ENCODE results near the gene CBR3. TPM values are rescaled to one million over a fixed set of nuclear protein-coding genes. Genes with fewer than 3 reads are reported as not detected.
"Not testable (repeated sequence)": the region's sequence is repeated elsewhere in the genome, so short reads cannot be mapped to it uniquely, and the experiment has no call there.

Gene CBR3
- total and polyA plus RNA-seq, 2 donors (not counting 3 experiments of a cell fraction or from before 2014, with no cell fraction given) = 9.7 to 13.3 TPM

DNA sequence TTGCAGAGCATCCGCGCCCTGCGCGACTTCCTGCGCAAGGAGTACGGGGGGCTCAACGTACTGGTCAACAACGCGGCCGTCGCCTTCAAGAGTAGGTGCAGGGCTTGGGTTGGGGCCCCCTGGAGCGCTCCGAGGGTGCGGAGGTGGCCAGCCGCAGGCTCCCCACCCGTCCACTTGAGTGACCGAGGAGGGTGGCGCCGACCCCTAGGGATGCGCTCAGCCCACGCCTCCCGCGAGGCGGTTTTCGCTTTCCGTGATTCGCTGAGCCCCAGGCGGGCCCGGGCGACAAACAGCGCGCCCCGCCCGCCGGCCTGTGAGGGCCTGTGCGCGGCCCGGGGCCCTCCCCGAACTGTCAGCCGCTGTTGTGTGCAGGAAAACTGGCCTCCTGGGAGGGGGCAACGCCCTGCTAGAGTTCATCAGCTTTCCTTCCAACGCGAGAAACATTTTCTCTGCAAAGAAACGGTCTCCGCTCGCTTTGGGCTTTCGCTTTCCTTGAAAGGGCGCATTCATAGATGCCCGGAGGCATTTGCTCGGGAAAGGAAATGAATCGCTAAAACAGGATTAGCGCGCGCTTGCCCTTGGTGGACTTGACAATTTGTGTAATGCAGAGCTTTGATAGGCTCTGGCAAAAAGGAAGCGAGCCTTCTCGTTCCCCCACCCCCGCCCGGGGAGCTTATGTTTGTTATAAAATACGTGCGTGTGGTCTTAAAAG, 668 bp downstream of the CBR3 start:
- H3K4me2 ChIP-seq (ENCODE audit: insufficient read depth, low read length) = peak overlapping the region; percentile 93
- H3K4me1 ChIP-seq (ENCODE audit: control insufficient read depth, extremely low read depth, insufficient read depth, low read length) = peaks cover 14% of the 10 kb centered on the region
- peak overlapping the region; percentile 74 for H2AFZ ChIP-seq (ENCODE audit: low read depth, low read length)
- H3K27ac ChIP-seq (ENCODE audit: insufficient read depth, low read depth, low read length) = peak overlapping the region; percentile 27
- TF ChIP-seq JUN (IDR thresholded peaks at IDR 0.05; ENCODE audit: borderline replicate concordance, insufficient read depth, insufficient read length, low read depth) (no peak), MYC (IDR thresholded peaks at IDR 0.05; ENCODE audit: low read depth, low read length) (no peak), POLR2A (IDR thresholded peaks at IDR 0.05; ENCODE audit: low read depth, low read length) (no peak), FOS (IDR thresholded peaks at IDR 0.05; ENCODE audit: borderline replicate concordance, insufficient read depth, low read length) (no peak), POLR2AphosphoS5 (IDR thresholded peaks at IDR 0.05; ENCODE audit: insufficient read depth, low read depth, low read length) (no peak), GATA2 (IDR thresholded peaks at IDR 0.05; ENCODE audit: insufficient read depth, insufficient read length, low read depth, low read length) (no peak)
- TF ChIP-seq, protein P1, sequence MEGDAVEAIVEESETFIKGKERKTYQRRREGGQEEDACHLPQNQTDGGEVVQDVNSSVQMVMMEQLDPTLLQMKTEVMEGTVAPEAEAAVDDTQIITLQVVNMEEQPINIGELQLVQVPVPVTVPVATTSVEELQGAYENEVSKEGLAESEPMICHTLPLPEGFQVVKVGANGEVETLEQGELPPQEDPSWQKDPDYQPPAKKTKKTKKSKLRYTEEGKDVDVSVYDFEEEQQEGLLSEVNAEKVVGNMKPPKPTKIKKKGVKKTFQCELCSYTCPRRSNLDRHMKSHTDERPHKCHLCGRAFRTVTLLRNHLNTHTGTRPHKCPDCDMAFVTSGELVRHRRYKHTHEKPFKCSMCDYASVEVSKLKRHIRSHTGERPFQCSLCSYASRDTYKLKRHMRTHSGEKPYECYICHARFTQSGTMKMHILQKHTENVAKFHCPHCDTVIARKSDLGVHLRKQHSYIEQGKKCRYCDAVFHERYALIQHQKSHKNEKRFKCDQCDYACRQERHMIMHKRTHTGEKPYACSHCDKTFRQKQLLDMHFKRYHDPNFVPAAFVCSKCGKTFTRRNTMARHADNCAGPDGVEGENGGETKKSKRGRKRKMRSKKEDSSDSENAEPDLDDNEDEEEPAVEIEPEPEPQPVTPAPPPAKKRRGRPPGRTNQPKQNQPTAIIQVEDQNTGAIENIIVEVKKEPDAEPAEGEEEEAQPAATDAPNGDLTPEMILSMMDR (IDR thresholded peaks at IDR 0.05; ENCODE audit: extremely low read depth in 1 of 2, insufficient read depth in 1 of 2, low read depth in 1 of 2, low read length in 2 of 2) = no peak
- TF ChIP-seq, protein P2, sequence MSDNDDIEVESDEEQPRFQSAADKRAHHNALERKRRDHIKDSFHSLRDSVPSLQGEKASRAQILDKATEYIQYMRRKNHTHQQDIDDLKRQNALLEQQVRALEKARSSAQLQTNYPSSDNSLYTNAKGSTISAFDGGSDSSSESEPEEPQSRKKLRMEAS (IDR thresholded peaks at IDR 0.05; ENCODE audit: insufficient read depth, insufficient read length) = no peak
- ChIA-PET CTCF (interaction anchor here (0.8 to 1.8 kb wide), 4 partner anchors 10 to 75 kb away, joined by 3 to 11 read pairs (median 4); no protein-coding TSS in a partner anchor), POLR2A (interaction anchor here (1.1 to 1.5 kb wide), 2 partner anchors 10 to 185 kb away, joined by 4 to 11 read pairs; partner anchors contain the start of gene MORC3)
- H3K9me3 ChIP-seq (replicated peaks; ENCODE audit: control insufficient read depth, insufficient read depth, low read length) = no peaks in the 10 kb centered on the region
- peak; percentile 76 for DNase-seq (ENCODE audit: low read depth, low spot score)
- TSS peak; percentile 50 for BruUV-seq (replicated peaks)
- H4K20me1 ChIP-seq (replicated peaks; ENCODE audit: control insufficient read depth, extremely low read depth, insufficient read depth, low read length) = no peaks in the 10 kb centered on the region
- dilution Hi-C loops (cut with MboI; ENCODE audit: extremely low pct_ligation_motif_present, low sequenced_read_pairs) = no loop called here
- peak; percentile 92 for FAIRE-seq
- H3K9me1 ChIP-seq (replicated peaks; ENCODE audit: control insufficient read depth, extremely low read depth, insufficient read depth, low read length) = no peaks in the 10 kb centered on the region
- H3K9ac ChIP-seq (replicated peaks; ENCODE audit: extremely low read depth, insufficient read depth, low read length) = peak overlapping the region; percentile 27
- H3K36me3 ChIP-seq (ENCODE audit: control insufficient read depth in 2 of 2, extremely low read depth in 1 of 2, insufficient read depth in 2 of 2, low read length in 2 of 2) = no peaks in the 10 kb centered on the region
- H3K79me2 ChIP-seq (ENCODE audit: control insufficient read depth, insufficient read depth, low read length) = peaks cover 7% of the 10 kb centered on the region
- intact Hi-C loops (cut with micrococcal nuclease) = loop anchor here (1.0 to 5.0 kb wide), 2 partner anchors 21 to 187 kb away; partner anchors contain the start of genes DOP1B and MORC3
- H3K4me3 ChIP-seq (replicated peaks in 1 of 3; ENCODE audit: insufficient read depth in 1 of 3, low read depth in 1 of 3, low read length in 3 of 3) = peak overlapping the region; percentile 32 to 87 (median 77)
- H3K27me3 ChIP-seq (ENCODE audit: control insufficient read depth in 2 of 2, insufficient read depth in 2 of 2, low read length in 2 of 2) = no peaks in the 10 kb centered on the region

DNA sequence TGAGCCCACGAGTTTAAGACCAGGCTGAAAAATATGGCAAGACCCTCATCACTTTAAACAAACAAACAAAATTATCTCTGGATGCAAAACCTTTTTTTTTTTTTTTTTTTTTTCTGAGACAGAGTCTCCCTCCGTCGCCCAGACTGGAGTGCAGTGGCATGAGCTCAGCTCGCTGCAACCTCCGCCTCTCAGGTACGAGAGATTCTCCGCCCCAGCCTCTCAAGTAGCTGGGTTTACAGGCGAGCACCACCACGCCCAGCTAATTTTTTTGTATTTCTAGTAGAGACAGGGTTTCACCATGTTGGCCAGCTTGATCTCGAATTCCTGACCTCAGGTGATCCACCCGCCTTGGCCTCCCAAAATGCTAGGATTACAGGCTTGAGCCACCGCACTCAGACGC, 4.9 kb downstream of the CBR3 start:
- FAIRE-seq; H2AFZ ChIP-seq (ENCODE audit: low read depth, low read length); DNase-seq (ENCODE audit: low read depth, low spot score); H3K27ac ChIP-seq (ENCODE audit: insufficient read depth, low read depth, low read length); H3K9me3 ChIP-seq (replicated peaks; ENCODE audit: control insufficient read depth, insufficient read depth, low read length); H3K36me3 ChIP-seq (ENCODE audit: control insufficient read depth in 2 of 2, extremely low read depth in 1 of 2, insufficient read depth in 2 of 2, low read length in 2 of 2); H3K27me3 ChIP-seq (ENCODE audit: control insufficient read depth in 2 of 2, insufficient read depth in 2 of 2, low read length in 2 of 2); H3K4me2 ChIP-seq (ENCODE audit: insufficient read depth, low read length); dilution Hi-C loops (cut with MboI; ENCODE audit: extremely low pct_ligation_motif_present, low sequenced_read_pairs); H3K4me3 ChIP-seq (replicated peaks in 1 of 3; ENCODE audit: insufficient read depth in 1 of 3, low read depth in 1 of 3, low read length in 3 of 3); POLR2A ChIA-PET; H3K9ac ChIP-seq (replicated peaks; ENCODE audit: extremely low read depth, insufficient read depth, low read length); H3K79me2 ChIP-seq (ENCODE audit: control insufficient read depth, insufficient read depth, low read length); H3K4me1 ChIP-seq (ENCODE audit: control insufficient read depth, extremely low read depth, insufficient read depth, low read length); H4K20me1 ChIP-seq (replicated peaks; ENCODE audit: control insufficient read depth, extremely low read depth, insufficient read depth, low read length); BruUV-seq (replicated peaks); H3K9me1 ChIP-seq (replicated peaks; ENCODE audit: control insufficient read depth, extremely low read depth, insufficient read depth, low read length): not testable (repeated sequence)
- CTCF ChIA-PET = interaction anchor here (0.7 to 7.6 kb wide), 3 partner anchors 190 to 239 kb away, joined by 3 to 41 read pairs (median 7); no protein-coding TSS in a partner anchor
- intact Hi-C loops (cut with micrococcal nuclease) = loop anchor here (5.0 kb wide), 2 partner anchors 183 to 238 kb away; partner anchors contain the start of gene MORC3

Measured in endothelial cell of umbilical vein (primary cell).